Activated CD4-positive, CD25-positive, alpha-beta regulatory T cell treated with anti-CD3 and anti-CD28 coated beads, Interleukin-2, amount 50 U/mL, for 24 hours (primary cell): Measurements from ENCODE around the gene OR4K2.
"Not testable (repeated sequence)": the region's sequence is repeated elsewhere in the genome, so short reads cannot be mapped to it uniquely, and the experiment has no call there.

Experiments
- ATAC-seq, 2 donors: fragments of 150-1000 bp; cut with Tn5 transposase; one replicate each; pipeline ENCODE4 v1.10.0; 2021; ENCODE audit warnings: mild to moderate bottlenecking in 1 of 2, moderate library complexity in 1 of 2

The OR4K2 gene, protein sequence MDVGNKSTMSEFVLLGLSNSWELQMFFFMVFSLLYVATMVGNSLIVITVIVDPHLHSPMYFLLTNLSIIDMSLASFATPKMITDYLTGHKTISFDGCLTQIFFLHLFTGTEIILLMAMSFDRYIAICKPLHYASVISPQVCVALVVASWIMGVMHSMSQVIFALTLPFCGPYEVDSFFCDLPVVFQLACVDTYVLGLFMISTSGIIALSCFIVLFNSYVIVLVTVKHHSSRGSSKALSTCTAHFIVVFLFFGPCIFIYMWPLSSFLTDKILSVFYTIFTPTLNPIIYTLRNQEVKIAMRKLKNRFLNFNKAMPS

DNA sequence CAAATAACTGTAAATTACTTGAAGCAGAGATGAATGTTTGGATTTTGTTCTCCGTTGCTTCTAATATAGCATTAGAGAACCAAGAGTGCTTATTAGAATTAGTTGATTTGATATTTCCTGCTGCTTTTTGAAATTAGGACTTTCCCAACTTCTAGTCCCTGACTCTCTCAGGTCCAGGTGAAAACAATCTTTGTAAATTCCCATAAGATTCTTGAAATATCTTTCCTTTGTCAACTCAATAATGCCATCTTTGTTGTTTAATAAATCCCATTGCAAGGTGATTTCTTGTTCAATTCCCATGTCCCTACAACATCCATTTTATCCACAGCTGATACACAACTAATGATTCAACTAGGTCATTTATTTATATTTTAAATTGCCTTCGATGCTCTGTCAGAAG, at the start of gene OR4K2:
TSS of gene OR4K2 (plus strand) at position 301 of the 400 bp plus-strand sequence. CDS start 1,126 bp downstream, outside the sequence.
- no peak for ATAC-seq

- ATAC-seq, result not testable (repeated sequence)
These were observed 47.2 kb upstream of the OR4K2 start for GRCh38 chr14:19827626-19828244.

DNA sequence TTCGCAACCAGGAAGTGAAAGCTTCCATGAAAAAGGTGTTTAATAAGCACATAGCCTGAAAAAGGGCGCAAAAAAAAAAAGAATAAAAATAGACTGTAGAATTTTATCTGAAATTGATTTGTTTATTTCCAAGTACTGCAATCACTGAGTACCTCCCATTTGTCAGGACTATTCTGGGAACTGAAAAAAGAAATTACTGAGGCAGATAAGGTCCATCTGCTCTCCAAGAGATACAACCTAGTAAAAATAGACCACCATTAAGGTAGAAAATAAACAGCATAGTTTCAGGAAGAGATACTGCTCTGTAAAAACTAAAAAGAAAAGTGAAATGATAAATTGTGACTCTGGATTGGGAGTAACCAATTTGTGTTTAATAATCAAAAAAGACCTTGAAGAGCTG, 46.6 kb upstream of the OR4K2 start:
- ATAC-seq, result no peak

- ATAC-seq, result not testable (repeated sequence)
These were observed 40.6 kb upstream of the OR4K2 start for GRCh38 chr14:19834203-19834848.

- no peak for ATAC-seq
These were observed 36.5 kb upstream of the OR4K2 start for GRCh38 chr14:19838433-19838832.

DNA sequence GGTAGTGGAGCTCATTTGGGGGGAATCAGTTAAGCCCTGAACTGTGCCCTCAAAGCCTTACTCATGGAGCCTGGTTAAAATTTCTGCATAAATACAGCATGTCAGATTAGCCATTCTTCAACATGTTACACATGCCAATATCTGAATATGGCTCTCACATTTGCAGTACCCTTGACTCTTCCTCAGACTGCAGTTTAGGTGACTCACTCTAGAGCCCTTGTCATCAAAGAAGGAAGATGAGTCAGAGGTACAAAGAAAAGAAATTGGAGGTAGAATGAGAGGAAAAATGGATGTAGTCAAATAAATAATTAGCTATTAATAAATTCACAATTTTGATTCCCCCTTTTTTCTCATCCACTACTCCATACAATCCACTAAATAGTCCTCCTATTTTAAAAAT, 23.6 kb upstream of the OR4K2 start:
- ATAC-seq, result no peak

DNA sequence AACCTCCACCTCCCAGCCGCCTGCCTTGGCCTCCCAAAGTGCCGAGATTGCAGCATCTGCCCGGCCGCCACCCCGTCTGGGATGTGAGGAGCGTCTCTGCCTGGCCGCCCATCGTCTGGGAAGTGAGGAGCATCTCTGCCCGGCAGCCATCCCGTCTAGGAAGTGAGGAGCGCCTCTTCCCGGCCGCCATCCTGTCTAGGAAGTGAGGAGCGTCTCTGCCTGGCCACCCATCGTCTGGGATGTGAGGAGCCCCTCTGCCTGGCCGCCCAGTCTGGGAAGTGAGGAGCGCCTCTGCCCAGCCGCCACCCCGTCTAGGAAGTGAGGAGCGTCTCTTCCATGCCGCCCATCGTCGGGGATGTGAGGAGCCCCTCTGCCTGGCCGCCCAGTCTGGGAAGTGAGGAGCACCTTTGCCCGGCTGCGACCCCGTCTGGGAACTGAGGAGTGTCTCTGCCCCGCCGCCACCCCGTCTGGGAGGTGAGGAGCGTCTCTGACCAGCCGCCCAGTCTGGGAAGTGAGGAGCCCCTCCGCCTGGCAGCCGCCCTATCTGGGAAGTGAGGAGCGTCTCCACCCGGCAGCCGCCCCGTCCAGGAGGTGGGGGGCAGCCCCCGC, 8.8 kb upstream of the OR4K2 start:
- not testable (repeated sequence) for ATAC-seq

DNA sequence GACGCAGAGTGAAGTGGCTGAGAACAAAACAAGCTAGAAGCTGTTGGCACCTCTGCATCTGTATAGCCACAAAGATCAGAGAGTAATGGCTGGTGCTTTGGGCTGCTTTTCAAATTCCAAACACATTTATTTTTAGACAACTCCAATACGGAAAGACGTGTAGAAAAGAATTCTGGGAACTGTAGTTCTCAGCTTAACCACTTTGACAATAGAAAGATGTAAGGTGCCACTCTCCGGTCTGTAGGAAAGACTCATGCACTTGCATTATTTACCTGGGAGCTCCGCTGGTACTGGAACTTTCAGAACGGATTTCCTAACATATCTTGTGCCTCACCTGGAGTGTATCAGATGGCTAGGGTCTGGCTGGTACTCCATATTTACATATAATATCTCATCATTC, 1.8 kb upstream of the OR4K2 start:
- ATAC-seq, result no peak

- ATAC-seq, result no peak
These were observed 3.2 kb downstream of the OR4K2 start for GRCh38 chr14:19878029-19878642.

DNA sequence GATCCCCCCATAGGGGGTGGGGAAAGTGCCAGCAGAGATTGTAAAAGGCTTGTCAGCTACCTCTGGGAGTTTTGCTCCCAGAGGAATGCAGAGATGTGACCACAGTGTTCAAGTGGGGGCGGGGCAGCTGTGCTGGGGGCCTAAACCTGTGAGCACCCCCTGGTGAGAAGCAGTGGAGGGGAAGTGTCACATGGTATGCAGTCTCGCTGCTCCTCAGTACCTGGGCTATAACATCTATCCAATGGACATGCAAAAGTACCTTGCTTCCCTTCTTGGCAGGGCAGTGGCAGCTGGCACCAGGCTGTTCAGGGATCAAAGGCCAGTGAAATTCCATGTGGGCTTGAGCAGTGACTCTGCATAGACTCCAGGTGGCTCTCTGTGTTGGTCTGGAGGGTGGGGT, 20.3 kb downstream of the OR4K2 start:
- ATAC-seq, result no peak

DNA sequence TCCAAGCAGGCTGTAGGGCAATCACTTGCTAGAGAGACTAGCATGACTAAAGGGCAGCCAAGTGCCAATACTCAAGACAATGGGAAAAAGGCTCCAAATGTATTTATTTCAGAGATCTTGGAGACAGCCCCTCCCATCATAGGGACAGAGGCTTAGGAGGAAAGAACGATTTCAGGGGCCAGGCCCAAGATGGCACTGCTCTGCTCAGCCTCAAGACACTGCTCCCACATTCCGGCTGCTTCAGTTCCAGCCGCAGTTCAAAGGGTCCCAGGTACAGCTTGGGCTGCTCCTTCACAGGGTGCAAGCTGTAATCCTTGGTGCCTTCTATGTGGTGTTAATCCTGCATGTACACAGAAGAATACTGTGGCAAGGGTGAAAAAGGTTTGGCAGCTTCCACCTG, 26.1 kb downstream of the OR4K2 start:
- ATAC-seq, result no peak

DNA sequence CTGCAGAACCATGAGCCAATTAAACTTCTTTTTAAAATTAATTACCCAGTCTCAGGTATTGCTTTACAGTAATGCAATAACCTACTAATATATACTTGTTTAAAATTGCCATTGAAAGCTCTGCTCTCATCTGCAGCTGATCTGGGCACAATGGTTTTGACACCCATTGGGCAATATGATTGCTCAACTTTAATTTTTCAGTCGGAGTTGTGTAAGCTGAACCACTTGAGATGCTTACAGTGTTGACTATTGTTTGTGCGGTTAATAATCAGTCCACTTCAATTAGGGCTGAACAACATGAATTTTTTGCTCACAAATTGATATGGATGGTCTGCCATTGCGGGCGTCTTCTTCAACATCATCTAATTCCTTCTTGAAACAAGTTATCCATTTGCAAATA, 27.5 kb downstream of the OR4K2 start:
- ATAC-seq, result no peak

DNA sequence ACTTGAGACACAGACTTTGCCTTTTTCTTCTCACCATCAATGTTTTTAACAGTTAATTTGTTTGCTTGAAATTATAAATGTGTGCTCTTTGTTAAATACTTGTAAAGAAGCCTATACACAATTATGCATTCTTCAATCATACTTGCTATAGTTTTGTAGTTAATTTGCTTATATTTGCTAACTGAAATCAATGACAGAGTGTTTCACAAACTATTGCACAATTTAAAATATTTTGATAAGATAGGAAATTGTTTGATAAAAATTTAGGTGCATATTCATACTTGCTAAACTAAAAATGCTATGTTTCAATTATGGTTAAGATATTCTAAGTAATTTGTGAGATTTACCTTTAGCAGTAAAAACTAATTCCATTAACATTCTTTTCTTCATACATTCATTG, 31.7 kb downstream of the OR4K2 start:
- no peak for ATAC-seq

DNA sequence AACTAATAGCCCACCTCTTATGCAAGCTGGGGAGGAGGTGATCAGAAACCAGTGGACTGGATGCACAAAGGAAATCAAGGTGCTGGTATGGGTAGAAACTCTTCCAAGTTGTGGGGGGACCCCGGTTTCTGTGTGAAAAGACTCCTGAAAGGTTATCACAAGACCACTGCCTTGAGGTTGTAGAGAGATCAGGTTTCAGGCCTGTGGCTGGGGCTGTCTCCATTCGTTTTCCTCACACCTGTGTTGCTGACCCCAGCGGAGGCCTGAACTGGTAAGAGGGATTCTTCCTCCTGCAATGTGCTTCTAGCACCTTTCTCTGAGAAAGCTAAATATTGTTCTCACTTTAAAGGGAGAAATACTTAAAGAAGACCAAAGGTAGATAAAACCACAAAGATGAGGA, 36.2 kb downstream of the OR4K2 start:
- no peak for ATAC-seq

DNA sequence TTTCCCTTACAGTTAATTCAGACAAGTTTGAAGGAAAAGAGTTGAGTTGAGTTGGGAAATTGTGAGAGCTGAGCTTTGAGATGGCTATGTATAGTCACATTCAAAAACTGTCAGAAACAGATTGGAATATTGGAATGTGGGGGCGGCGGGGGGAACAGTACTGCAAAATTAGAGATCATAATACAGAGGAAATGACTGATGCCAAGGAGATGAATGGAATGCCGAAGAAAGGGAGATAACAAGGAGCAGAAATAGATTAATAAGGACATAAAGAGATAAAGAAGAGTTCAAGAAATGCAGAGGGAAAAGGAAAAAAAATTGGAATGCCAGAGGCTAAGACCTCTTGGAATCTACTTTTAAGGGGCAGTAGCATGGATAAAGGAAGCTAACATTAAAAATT, 42.3 kb downstream of the OR4K2 start:
- ATAC-seq, result no peak

- no peak for ATAC-seq
These were observed 43.1 kb downstream of the OR4K2 start for GRCh38 chr14:19917955-19918518.

DNA sequence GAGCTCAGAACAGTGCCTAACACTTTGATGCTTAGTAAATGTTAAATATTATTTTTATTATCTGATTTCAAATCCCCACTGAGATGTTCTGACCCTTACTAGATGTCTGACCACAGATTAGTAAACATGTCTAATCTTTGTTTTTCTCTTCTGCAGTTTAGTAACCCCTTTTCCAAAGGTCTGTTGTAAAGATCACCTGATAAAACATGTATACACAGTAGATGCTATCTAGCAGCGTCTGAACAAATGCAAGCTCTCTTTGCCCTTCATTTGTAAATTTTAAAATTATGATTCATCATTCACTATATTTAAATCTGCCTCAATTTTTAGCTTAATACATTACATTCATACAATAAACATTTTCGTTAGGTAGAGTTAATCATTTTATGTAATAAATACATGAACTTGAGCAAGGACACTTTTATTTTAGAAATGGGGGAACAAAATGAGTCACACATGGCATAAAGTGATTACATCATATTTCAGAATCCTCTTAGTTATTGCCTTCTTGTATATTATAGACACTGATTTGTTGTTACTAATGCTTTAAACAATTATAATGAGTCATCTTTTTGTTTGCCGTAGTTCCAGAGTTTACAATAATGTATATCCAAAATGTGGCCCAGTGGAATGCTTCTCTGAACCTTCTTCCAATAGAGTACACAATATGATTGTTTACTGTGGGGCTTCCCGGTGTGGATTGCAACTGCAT, 43.8 kb downstream of the OR4K2 start:
- no peak for ATAC-seq

DNA sequence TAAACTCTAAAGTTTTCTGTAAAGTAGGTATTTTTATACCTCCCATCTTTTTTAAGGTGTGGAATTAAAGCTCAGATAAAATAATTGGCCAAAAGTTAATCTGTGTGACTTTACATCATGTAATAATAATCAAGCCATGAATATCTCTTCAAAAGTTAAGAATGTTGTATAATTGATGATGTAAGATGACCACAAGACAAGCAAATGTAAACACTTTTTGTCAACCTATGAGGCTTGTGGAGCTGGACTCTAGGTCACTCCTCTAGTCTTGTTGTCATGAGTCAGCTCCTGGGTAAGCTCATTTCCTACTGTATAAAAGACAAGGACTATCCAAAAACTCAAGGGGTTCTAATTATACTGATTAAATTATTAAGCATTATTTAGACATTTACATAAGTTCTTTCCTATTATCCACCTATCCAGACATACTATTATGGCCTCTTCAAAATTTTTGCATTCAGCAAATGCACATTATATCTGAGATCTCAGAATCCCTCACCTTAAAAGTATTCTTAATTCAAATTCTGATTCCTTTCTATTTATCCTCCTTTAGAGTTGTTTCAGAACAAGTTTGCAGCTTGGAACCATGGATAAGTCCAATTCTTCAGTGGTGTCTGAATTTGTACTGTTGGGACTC, 45.2 kb downstream of the OR4K2 start, which contains the start of gene OR4K5:
TSS of gene OR4K5 (plus strand) at position 587 of the 637 bp plus-strand sequence. CDS start at position 587, 0 bp downstream.
- no peak for ATAC-seq

DNA sequence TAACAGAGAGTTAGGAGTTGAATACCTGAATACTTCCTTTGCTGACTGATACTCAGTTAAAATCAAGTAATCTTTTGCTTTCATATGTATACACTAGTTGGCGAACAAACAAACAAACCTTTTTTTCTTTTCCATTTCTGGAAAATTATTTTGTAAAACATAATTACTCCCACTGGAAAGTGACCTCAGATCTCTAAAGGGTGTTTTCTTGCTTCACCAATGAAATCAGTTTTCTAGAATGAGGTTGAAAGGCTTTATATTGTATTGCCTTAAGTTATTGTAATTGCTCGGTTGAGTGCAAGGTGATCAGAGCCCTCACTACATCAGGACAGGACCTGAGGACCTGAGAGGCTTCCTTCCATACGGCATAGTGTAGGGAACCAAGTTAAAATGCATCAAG, 55.7 kb downstream of the OR4K2 start, which contains the start of gene OR4K1:
TSS of gene OR4K1 (plus strand) at position 301 of the 400 bp plus-strand sequence. CDS start 4,750 bp downstream, outside the sequence.
- ATAC-seq, result no peak
